ENCODE measurements around the gene NUAK2.
"Not testable (repeated sequence)": the region's sequence is repeated elsewhere in the genome, so short reads cannot be mapped to it uniquely, and the experiment has no call there.

Gene NUAK2

DNA sequence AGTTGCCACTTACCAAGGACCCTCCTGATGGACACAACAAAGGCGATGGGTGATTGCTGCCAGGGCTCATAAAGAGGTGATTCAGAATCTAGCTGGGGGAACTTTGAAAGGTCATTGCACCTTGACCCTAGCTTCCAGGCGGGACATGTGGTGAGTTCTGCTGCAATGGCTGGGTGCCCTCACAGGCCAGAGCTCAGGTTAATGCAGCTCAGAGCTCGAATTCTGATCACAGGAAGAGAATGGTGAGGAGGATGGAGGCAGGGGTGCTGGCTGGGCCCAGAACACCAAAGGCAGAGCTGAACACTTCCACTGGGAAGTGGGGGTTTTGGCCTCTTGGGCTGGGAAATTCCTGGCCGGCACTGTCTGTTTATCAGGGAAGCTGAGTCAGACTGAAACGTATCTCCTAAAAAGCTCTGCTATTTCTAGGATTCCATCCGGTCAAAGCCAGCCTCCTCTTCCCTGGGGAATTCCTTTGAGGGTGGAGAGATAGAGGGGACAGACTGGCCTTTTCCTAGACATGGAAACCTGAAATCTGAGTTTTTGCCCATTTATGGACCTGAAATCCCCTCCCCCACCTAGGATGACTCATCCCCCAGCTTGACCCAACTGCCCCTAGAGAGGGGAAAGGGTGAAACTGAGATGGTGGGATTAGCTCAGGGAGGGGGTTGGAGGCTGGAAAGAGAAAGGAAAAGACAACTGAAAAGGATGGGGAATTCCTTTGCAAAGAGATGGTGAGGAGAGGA, 27.2 kb downstream of the NUAK2 start:
- DNase-seq, result no peak

GRCh38 chr1:205293350-205294074, 28.0 kb downstream of the NUAK2 start:
- no peak for DNase-seq

GRCh38 chr1:205291596-205291995, 29.9 kb downstream of the NUAK2 start:
- no peak for DNase-seq

DNA sequence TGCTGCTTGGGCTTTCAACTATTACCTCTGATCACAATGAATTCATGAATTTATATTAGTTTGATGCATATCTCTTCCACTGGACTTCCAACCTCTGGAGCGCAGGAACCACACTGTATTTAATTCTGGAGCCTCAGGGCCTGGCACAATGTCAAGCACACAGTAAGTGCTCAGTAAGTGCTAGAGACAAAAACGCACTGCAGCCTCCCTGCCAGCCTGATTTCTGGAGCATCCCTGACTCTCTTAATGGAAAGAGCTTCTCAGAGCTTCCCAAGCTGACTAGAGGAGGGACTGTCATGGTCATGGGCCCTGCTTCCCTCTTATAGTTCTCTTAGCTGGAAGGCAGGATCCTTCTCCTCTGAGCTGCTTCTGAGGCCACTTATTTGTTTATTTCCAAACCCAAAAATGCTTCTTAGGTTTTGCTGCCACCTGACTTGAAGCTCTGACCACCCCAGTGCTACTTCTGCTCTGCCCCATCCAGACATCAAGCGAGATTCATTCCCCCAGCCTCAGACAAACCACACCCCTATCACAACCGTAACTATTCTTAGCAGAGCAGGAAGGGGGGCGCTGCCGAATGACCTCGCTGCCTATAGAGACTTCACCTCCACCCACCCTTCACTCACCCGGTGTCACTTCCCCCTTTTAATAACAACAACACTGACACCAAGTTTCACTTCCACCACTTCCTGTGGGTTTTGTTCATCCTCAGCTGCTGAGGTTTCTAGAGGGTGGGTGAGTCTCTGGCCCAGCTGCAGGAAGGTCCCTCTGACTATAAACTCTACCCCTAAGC, 33.6 kb downstream of the NUAK2 start:
- peak; percentile 69 to 78 for DNase-seq

GRCh38 chr1:205287076-205287475, 34.5 kb downstream of the NUAK2 start:
- no peak for DNase-seq

GRCh38 chr1:205286335-205286950, 35.1 kb downstream of the NUAK2 start:
- peak; percentile 54 to 80 for DNase-seq

DNA sequence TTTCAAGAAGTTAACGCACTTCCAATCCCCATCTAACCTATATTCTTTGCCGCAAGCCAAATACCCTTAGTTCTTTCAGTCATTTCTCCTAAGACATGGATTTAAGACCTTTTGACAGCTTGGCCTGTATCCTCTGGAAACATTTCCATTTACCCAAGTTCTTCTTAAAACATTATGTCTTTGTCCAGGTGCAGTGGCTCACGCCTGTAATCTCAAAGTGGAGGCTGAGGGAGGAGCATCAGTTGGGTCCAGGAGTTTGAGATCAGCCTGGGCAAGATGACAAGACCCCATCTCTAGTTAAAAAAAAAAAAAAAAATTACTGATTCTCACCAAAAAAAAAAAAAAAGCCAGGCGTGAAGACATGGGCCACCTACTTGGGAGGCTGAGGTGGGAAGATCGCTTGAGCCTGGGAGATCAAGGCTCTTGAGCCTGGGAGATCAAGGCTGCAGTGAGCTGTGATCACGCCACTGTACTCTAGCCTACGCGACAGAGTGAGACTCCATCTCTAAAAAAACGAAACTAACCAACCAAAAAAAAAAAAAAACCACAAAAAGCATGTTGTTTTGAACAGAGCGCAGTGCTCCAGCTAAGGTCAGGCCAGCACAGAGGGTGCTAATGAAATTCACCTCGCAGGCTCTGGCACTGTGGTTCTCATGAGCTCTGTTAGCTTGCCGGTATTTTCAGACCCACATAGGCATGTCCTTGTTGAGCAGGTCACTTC, 36.0 kb downstream of the NUAK2 start:
- DNase-seq, result peak; percentile 53 to 59

DNA sequence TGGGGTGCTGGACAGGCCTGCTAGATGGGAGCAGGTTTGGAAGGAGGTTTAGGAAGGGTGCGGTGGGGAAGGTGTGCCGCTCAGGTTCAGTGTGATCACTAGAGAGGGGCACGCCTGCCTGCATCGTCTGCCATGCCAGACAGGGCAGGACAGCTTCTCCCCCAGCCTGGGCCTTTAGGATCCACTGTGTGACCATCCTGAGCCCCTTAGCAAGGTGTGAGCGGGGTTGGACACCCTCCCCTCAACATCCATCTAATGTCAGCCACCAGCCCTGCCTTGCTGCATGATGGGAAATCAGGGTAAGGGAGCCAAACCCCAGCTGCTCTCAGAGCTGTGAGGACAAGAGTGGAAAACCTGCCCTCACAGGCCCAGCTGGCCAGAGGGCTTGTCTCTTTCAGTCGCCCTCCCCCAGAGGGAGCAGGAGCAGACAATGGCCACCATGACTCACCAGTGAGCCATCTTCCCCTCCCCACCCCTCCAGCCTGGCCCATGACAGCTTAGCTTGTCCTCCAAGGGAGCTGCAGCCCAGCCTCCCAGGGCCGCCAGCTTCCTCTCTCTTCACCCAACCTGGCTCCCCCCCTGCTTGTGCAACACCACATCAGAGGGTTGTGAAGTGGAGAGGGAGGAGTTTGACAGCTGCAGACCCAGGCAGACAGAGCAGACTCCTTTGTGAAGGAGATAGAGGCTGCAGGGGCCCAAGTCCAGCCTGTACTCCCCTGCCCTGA, 37.0 kb downstream of the NUAK2 start:
- DNase-seq, result peak; percentile 76 to 77

- DNase-seq, result no peak
Measured at GRCh38 chr1:205283270-205284147, 38.0 kb downstream of the NUAK2 start.

DNA sequence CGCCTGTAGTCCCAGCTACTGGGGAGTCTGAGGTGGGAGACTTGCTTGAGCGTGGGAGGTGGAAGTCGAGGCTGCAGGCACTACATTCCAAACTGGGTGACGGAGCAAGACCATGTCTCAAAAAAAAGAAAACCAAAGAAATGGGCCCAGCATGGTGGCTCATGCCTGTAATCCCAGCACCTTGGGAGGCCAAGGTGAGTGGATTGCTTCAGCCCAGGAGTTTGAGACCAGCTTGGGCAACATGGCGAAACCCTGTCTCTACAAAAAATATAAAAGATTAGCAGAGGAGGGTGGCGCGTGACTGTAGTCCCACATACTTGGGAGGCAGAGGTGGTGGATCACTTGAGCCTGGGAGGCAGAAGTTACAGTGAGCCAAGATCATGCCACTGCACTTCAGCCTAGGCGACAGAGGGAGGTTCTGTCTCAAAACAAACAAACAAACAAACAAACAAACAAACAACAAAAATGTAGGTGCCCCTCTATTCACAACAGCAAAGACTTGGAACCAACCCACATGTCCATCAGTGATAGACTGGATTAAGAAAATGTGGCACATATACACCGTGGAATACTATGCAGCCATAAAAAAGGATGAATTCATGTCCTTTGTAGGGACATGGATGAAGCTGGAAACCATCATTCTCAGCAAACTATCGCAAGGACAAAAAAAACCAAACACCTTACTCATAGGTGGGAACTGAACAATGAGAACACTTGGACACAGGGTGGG, 40.7 kb downstream of the NUAK2 start:
- DNase-seq, result not testable (repeated sequence)

GRCh38 chr1:205279986-205280385, 41.6 kb downstream of the NUAK2 start:
- DNase-seq, result no peak

DNA sequence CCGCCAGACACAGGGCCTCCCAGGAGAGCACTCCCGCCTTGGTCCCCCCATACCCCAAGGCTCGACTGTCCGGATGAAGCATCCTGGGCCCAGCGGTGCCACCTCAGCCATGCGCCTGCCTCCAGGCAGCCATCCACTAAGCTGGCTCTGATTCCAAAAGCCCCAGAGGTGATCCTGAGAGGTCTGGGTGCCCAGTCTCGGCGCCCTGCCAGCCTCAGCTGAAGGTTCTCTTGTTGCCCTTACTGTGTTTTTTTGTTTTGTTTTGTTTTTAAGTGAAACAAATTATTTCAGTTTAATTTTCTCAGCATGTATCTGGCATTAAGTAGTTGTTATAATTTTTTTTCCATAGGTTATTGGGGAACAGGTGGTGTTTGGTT, 44.9 kb downstream of the NUAK2 start:
- no peak for DNase-seq

DNA sequence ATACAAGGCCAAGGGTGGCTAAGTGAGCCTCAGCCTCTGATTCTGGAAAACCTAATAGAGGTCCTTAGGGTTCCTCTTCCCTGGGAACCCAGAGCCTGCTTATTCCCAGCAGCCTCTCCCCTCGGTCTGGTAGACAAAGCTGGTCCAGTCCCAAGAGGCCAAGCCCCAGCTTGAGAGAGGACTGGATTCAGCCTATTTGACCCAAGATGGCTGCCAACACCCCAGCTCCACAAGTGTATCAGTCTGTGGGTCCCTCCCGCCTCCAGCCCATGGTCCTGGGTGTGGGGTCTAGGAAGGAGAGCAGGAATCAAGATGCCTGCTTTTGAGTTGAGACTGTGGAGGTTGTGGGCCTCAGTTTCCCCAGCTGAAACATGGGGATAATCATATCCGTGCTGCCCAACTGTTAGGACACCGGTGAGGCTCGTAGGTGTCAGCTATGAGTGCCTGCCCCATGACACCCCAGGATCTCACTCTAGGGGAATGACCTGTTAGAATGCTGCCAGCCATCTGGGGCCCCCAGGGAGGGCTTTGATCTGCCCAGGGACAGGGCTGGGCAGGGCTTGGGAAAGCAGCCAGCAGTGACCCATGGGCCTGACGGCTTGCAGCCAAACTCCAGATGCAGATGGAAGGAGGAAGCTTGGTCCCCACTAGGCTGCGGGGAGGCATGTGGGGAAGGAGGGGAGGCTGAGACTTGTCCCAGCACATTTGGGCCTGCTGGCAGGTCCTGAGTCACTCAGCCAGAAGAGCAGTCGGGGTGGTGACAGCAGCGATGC, 45.4 kb downstream of the NUAK2 start:
- DNase-seq, result no peak

DNA sequence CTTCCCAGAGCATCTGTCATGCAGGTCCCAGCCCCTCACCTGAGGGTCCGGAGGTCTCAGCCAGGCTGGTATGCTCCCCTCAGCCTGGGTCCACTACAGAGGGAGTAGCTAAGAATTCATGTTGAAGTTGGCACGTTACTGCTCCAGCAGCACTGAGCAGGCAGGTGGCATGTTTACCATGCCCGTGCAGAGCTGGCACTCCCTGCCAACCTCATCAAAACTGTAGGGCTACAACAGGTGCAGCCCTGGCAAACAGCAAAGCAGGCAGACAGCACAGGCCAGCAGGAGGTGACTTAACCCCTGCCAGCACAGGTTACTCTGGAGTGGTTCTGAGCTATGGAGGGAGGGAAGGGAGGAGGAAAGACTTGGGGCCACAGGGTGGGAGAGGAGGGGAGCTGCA, 46.4 kb downstream of the NUAK2 start:
- no peak for DNase-seq

GRCh38 chr1:205274041-205274691, 47.4 kb downstream of the NUAK2 start:
- no peak for DNase-seq

- peak; percentile 86 to 87 for DNase-seq
Measured at GRCh38 chr1:205273551-205273982, 48.0 kb downstream of the NUAK2 start.

- DNase-seq, result no peak
Measured at GRCh38 chr1:205272536-205272935, 49.0 kb downstream of the NUAK2 start.

DNA sequence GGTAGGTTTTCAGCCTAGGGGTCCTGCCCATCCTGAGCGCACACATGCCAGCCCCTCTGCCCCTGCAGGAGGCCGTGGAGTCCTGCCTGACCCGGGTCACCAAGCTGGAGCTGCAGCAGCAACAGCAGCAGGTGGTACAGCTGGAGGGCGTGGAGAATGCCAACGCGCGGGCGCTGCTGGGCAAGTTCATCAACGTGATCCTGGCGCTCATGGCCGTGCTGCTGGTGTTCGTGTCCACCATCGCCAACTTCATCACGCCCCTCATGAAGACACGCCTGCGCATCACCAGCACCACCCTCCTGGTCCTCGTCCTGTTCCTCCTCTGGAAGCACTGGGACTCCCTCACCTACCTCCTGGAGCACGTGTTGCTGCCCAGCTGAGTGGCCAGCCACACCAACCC, 49.8 kb downstream of the NUAK2 start:
- DNase-seq, result no peak

DNA sequence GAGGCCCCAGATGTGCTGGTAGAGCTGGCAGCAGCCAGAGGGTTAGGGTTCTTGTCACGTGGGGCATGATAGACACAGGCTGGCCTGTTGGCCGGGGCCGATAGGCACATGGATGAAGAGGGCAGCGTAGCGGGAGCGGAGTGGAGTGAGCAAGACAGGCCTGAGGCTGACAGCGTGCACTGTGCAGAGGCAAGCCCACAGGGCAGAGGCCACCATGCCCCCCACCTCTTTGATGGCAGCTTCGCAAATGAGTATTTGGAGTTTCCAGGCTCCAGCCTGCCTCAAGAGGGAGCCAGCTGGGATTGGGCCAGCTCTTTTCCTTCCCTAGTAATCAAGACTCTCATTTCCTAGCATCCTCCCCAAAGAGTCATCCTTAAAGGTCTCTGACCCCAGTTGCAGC, 50.3 kb downstream of the NUAK2 start:
- DNase-seq, result no peak
